ENCODE data around the gene ETS1.
"Not testable (repeated sequence)": the region's sequence is repeated elsewhere in the genome, so short reads cannot be mapped to it uniquely, and the experiment has no call there.

The ETS1 gene

GRCh38 chr11:128462189-128462588, 125.2 kb downstream of the ETS1 start:
- DNase-seq (ENCODE audit: low spot score), result no peak

- DNase-seq (ENCODE audit: low spot score), result peak; percentile 58
These were observed 129.0 kb downstream of the ETS1 start for GRCh38 chr11:128458321-128458720.

GRCh38 chr11:128457874-128458273, 129.5 kb downstream of the ETS1 start:
- DNase-seq (ENCODE audit: low spot score), result no peak

- DNase-seq (ENCODE audit: low spot score), result no peak
These were observed 130.6 kb downstream of the ETS1 start for GRCh38 chr11:128456566-128457268.

GRCh38 chr11:128455766-128456165, 131.6 kb downstream of the ETS1 start:
- DNase-seq (ENCODE audit: low spot score), result no peak

- DNase-seq (ENCODE audit: low spot score), result peak; percentile 72
These were observed 133.7 kb downstream of the ETS1 start for GRCh38 chr11:128453444-128454336.

GRCh38 chr11:128451652-128452470, 135.5 kb downstream of the ETS1 start:
- no peak for DNase-seq (ENCODE audit: low spot score)

GRCh38 chr11:128450882-128451651, 136.3 kb downstream of the ETS1 start:
- no peak for DNase-seq (ENCODE audit: low spot score)

- not testable (repeated sequence) for DNase-seq (ENCODE audit: low spot score)
These were observed 136.9 kb downstream of the ETS1 start for GRCh38 chr11:128450425-128450824.

- DNase-seq (ENCODE audit: low spot score), result no peak
These were observed 138.2 kb downstream of the ETS1 start for GRCh38 chr11:128448981-128449713.

- DNase-seq (ENCODE audit: low spot score), result no peak
These were observed 139.0 kb downstream of the ETS1 start for GRCh38 chr11:128448200-128448886.

GRCh38 chr11:128447233-128447632, 140.1 kb downstream of the ETS1 start:
- no peak for DNase-seq (ENCODE audit: low spot score)

GRCh38 chr11:128445921-128446320, 141.4 kb downstream of the ETS1 start:
- DNase-seq (ENCODE audit: low spot score), result not testable (repeated sequence)

GRCh38 chr11:128437136-128437535, 150.2 kb downstream of the ETS1 start:
- no peak for DNase-seq (ENCODE audit: low spot score)

- DNase-seq (ENCODE audit: low spot score), result no peak
These were observed 152.5 kb downstream of the ETS1 start for GRCh38 chr11:128434818-128435217.

- no peak for DNase-seq (ENCODE audit: low spot score)
These were observed 152.9 kb downstream of the ETS1 start for GRCh38 chr11:128434411-128434810.

- DNase-seq (ENCODE audit: low spot score), result no peak
These were observed 154.4 kb downstream of the ETS1 start for GRCh38 chr11:128432926-128433325.

- no peak for DNase-seq (ENCODE audit: low spot score)
These were observed 155.4 kb downstream of the ETS1 start for GRCh38 chr11:128431931-128432330.

GRCh38 chr11:128428935-128429334, 158.4 kb downstream of the ETS1 start:
- no peak for DNase-seq (ENCODE audit: low spot score)

- DNase-seq (ENCODE audit: low spot score), result peak; percentile 48
These were observed 162.5 kb downstream of the ETS1 start for GRCh38 chr11:128424851-128425285.
